Right lobe of liver (tissue), 6 donors: ENCODE measurements around the gene PC. TPM values are rescaled to one million over a fixed set of nuclear protein-coding genes. Genes with fewer than 3 reads are reported as not detected.

Experiments
- ATAC-seq, 4 donors: fragments of 200-7000 bp; cut with Tn5 transposase; one replicate each; pipeline ENCODE4 v1.9.1; 2020; ENCODE audit warnings: mild to moderate bottlenecking in 4 of 4, moderate library complexity in 4 of 4
- DNase-seq, 3 donors: peaks; one replicate each; pipeline ENCODE4 v3.0.0-alpha.2; 2020
- H3K27ac ChIP-seq, 3 donors: fragments of 200-600 bp; one replicate each; pipeline ENCODE4 v1.8.0; 2022
- H3K27me3 ChIP-seq, 2 donors: fragments of 200-600 bp; one replicate each; pipeline ENCODE4 v1.8.0; 2022
- H3K36me3 ChIP-seq, 4 donors: fragments of 200-600 bp; sonication (generic) in 1 of 4; one replicate each; pipeline versions ENCODE4 v1.5.1 to v1.8.0; 2017 to 2022; ENCODE audit warnings: control low read depth in 1 of 4
- H3K4me1 ChIP-seq, 4 donors: fragments of 200-600 bp; sonication (generic) in 1 of 4; one replicate each; pipeline versions ENCODE4 v1.5.1 to v1.8.0; 2017 to 2022; ENCODE audit warnings: control low read depth in 1 of 4
- H3K4me3 ChIP-seq, 3 donors: fragments of 200-600 bp; one replicate each; pipeline ENCODE4 v1.8.0; 2022
- H3K9me3 ChIP-seq, 4 donors: fragments of 200-600 bp; sonication (generic) in 1 of 4; one replicate each; pipeline versions ENCODE4 v1.5.1 to v1.8.0; 2017 to 2022; ENCODE audit warnings: control low read depth in 1 of 4
- CTCF ChIP-seq, 4 donors: fragments of 200-600 bp in 3 of 4; fragments of 450-650 bp in 1 of 4; IDR thresholded peaks; one replicate each; pipeline versions ENCODE4 v1.5.1 to v1.8.0; 2016 to 2022; ENCODE audit warnings: antibody characterized with exemption in 4 of 4, mild to moderate bottlenecking in 2 of 4
- POLR2A ChIP-seq: fragments of 450-650 bp; IDR thresholded peaks from one replicate; pipeline ENCODE4 v1.6.1; 2017; ENCODE audit warnings: antibody characterized with exemption, mild to moderate bottlenecking
- WGBS: methylation state at CpG from one replicate; pipeline ENCODE4 v1.1.6; 2018; ENCODE audit warnings: low coverage, low lambda C conversion rate; ENCODE audit not compliant: insufficient coverage; ENCODE audit errors: missing lambda C conversion rate; 5-methylcytosine and 5-hydroxymethylcytosine counted together
- intact Hi-C, 2 donors: fragments of 100-400 bp; cut with DNase I; formaldehyde crosslinking; loops; one replicate each; pipeline versions ENCODE4 v1.11.2 to v1.14.1; 2022
- total RNA-seq, 6 experiments: library from RNA; depleted of rRNA in 2 of 6; stranded (reverse); fragments of >200 nt in 2 of 6; fragmentation: NEBNext Ultra II Directional in 3 of 6; extraction: Animal tissue kit (Norgen Biotek cat#: 25700) in 3 of 6; gene quantifications; one replicate each; pipeline versions ENCODE4 v1.1.0 to v1.2.4, GENCODE V29; 2016 to 2023
- donor health status: DM: no; HTN: yes; CAD: no.
- donor health status: DM: no; HTN: no; CAD: no.
- donor health status: DM: no; HTN: no; CAD: no.
- donor health status: DM: no; HTN: yes; CAD: no.
- donor health status: DM: no; HTN: yes; CAD: no.

Gene PC
- total RNA-seq, 6 experiments from 2014 or later, result 265 to 457 (median 317) TPM

GRCh38 chr11:66987158-66987620 is 29.0 kb upstream of the PC start:
- no peak for ATAC-seq
- no peak for DNase-seq
- TF ChIP-seq CTCF (IDR thresholded peaks at IDR 0.05) (no peak), POLR2A (no peak)

DNA sequence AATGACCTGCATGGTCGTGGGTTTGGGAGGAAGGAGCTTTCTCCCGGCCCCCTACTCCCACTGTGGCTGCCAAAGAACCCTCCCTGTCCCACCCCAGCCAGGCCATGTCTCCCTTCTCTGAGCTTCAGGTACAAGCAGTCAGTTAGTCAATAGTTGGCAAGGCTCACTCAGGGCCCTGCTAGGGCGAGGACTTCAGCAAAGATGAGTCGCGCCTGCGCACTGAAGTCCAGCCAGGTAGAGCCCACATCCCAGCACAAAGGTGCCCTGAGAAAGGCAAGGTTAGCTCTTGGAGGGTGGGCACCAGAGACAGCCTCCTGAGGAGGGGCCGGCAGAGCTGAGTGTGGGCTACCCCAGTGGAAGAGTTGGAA is 28.0 kb upstream of the PC start:
- no peak overlapping the region for H3K4me3 ChIP-seq
- no peaks in the 10 kb centered on the region for H3K9me3 ChIP-seq
- 25% methylated on average over 1 of the region's 7 CpGs for WGBS
- peak; percentile 69 to 84 (median 82) for ATAC-seq
- TF ChIP-seq CTCF (IDR thresholded peaks at IDR 0.05) (no peak), POLR2A (no peak)
- intact Hi-C loops, result no loop called here
- H3K36me3 ChIP-seq, result no peaks in the 10 kb centered on the region
- H3K27ac ChIP-seq, result peak overlapping the region in 2 of 3 donors; percentile 20 to 26
- no peaks in the 10 kb centered on the region for H3K27me3 ChIP-seq
- DNase-seq, result peak; percentile 57 to 80 (median 74)
- H3K4me1 ChIP-seq, result peaks cover 0 to 20% (median 9%) of the 10 kb centered on the region in 4 donors

More at GRCh38 chr11:66987158-66987620, 29.0 kb upstream of the PC start:
- WGBS, result 63% methylated on average over 1 of the region's 6 CpGs
- Histone ChIP-seq H3K4me1 (peaks cover 0 to 20% (median 9%) of the 10 kb centered on the region in 4 donors), H3K9me3 (no peaks in the 10 kb centered on the region), H3K27ac (no peak overlapping the region), H3K4me3 (no peak overlapping the region), H3K27me3 (no peaks in the 10 kb centered on the region), H3K36me3 (no peaks in the 10 kb centered on the region)
- intact Hi-C loops, result no loop called here

DNA sequence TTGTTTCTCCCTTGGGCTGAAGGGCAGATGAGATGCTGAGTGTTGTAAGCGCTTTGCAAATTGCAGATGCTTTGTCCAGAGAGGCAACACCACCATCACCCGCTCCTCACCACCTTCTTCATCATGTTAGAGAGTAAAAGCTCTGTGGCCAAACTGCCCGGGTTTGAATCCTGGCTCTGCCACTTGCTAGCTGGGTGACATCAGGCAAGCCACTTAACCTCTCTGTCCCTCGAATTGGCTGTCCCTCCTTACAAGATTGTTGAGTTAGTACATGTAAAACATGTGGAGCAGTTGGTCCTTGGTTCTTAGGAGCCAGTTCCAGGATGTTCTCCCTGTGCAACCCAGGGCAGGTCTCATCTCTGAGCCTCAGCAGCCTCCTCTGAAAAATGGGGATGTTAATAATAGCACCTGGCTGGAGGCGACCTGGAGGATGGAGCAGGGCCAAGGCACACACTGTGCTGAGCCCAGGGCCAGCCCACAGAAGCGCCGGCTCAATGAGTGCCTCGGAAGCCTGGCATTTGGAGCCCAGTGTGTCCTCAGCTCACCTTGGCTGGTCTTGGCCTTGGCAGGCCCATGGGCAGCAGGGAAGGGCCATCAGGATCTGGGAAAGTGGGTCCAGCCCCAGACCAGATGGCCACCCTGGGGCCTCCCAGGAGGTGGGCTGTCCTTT is 27.5 kb upstream of the PC start:
- Histone ChIP-seq H3K4me1 (peaks cover 0 to 20% (median 9%) of the 10 kb centered on the region in 4 donors), H3K27me3 (no peaks in the 10 kb centered on the region), H3K4me3 (no peak overlapping the region), H3K36me3 (no peaks in the 10 kb centered on the region), H3K9me3 (no peaks in the 10 kb centered on the region), H3K27ac (peak overlapping the region in 2 of 3 donors; percentile 20 to 26)
- DNase-seq, result peak; percentile 67 to 92 (median 92)
- peak; percentile 73 to 97 (median 95) for ATAC-seq
- intact Hi-C loops, result no loop called here
- TF ChIP-seq CTCF (IDR thresholded peaks at IDR 0.05), result no peak
- TF ChIP-seq POLR2A, result no peak
- WGBS, result 79% methylated on average over 3 of the region's 8 CpGs

DNA sequence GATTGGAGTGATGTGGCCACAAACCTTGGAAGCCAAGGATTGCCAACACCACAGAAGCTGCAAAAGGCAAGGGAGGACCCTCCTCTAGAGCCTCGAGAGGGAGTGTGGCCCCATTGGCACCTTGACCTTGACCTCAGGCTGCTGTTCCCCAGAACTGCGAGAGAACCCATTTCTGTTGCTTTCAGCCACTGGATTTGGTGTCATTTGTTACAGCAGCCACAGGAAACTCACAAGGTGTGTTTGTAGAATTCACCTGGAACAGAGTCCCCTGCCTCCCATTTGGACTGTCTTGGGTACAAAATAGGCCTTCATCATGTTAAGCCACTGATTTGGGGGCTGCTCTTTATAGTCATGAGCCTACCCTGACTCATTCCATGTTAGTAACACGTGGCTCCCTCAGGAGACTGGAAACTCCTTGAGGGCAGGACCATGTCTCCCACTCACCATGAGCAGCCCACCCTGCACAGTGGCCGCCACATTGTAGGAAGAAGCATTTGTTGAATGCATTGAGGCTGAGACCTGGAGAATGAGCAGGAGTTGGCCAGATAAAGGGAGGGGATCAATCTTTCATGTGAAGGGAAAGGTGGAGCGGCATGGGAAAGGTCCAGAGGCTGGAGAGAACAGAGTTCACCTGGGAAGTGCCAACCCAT is 25.2 kb upstream of the PC start:
- intact Hi-C loops, result no loop called here
- H3K4me3 ChIP-seq, result no peak overlapping the region
- ATAC-seq (no peak), DNase-seq (no peak)
- peaks cover 0 to 20% (median 9%) of the 10 kb centered on the region in 4 donors for H3K4me1 ChIP-seq
- 90% methylated on average over 2 of the region's 5 CpGs for WGBS
- no peaks in the 10 kb centered on the region for H3K27me3 ChIP-seq
- H3K9me3 ChIP-seq, result no peaks in the 10 kb centered on the region
- no peak overlapping the region for H3K27ac ChIP-seq
- TF ChIP-seq POLR2A (no peak), CTCF (IDR thresholded peaks at IDR 0.05) (no peak)
- no peaks in the 10 kb centered on the region for H3K36me3 ChIP-seq
